Vagina (tissue), 2 donors: ENCODE measurements around the gene MXRA7.

Experiments
- CTCF ChIP-seq, 3 experiments: fragments of 450-650 bp in 2 of 3; fragments of 200-600 bp in 1 of 3; sonication (generic) in 1 of 3; IDR thresholded peaks; one replicate each; pipeline ENCODE4 v1.5.1; 2017 to 2019; ENCODE audit warnings: antibody characterized with exemption in 3 of 3, mild to moderate bottlenecking in 2 of 3, moderate library complexity in 2 of 3
- POLR2A ChIP-seq, 2 donors: fragments of 450-650 bp; IDR thresholded peaks; one replicate each; pipeline ENCODE4 v1.6.1; 2017; ENCODE audit warnings: antibody characterized with exemption in 2 of 2, mild to moderate bottlenecking in 2 of 2, moderate library complexity in 2 of 2
- POLR2AphosphoS5 ChIP-seq, 2 donors: sonication (generic); formaldehyde crosslinking; IDR thresholded peaks; one replicate each; pipeline ENCODE4 v1.9.0; 2017; ENCODE audit warnings: antibody characterized with exemption in 2 of 2, mild to moderate bottlenecking in 2 of 2, low read depth in 1 of 2; ENCODE audit not compliant: insufficient read depth in 1 of 2

GRCh38 chr17:76747716-76748363 is 37.1 kb upstream of the MXRA7 start:
- TF ChIP-seq CTCF (IDR thresholded peaks at IDR 0.05) (no peak), POLR2A (IDR thresholded peaks at IDR 0.05) (no peak), POLR2AphosphoS5 (IDR thresholded peaks at IDR 0.05; ENCODE audit: insufficient read depth in 1 of 2, low read depth in 1 of 2) (no peak)
